ENCODE data around the gene BTG2. TPM values are rescaled to one million over a fixed set of nuclear protein-coding genes. Genes with fewer than 3 reads are reported as not detected.

Gene BTG2
- total RNA-seq, 1 donor: 14.5 TPM

DNA sequence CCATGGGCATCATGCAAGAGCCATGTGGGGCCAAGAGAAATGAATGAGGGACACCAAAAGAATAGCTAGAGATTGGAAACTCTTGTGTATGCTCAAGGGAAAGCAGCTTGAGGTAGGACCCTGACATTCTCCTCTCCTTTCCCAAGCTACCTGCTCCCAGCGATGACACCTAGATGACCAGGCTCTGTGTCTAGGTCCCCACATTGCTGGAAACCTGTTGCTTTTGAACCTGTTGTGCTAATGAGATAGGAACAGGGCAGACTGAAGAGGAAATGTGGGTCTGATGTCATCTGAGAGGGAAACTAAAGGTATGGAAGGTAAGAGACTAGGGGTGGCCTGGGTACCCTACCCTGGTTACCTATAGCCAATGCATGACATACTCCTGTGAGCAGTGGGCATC, 43.8 kb downstream of the BTG2 start:
- TF ChIP-seq, protein P1, sequence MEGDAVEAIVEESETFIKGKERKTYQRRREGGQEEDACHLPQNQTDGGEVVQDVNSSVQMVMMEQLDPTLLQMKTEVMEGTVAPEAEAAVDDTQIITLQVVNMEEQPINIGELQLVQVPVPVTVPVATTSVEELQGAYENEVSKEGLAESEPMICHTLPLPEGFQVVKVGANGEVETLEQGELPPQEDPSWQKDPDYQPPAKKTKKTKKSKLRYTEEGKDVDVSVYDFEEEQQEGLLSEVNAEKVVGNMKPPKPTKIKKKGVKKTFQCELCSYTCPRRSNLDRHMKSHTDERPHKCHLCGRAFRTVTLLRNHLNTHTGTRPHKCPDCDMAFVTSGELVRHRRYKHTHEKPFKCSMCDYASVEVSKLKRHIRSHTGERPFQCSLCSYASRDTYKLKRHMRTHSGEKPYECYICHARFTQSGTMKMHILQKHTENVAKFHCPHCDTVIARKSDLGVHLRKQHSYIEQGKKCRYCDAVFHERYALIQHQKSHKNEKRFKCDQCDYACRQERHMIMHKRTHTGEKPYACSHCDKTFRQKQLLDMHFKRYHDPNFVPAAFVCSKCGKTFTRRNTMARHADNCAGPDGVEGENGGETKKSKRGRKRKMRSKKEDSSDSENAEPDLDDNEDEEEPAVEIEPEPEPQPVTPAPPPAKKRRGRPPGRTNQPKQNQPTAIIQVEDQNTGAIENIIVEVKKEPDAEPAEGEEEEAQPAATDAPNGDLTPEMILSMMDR (IDR thresholded peaks at IDR 0.05; ENCODE audit: extremely low read depth, low read depth, low read length): no peak
- DNase-seq (ENCODE audit: insufficient read length, low spot score, missing footprints): no peak
- Histone ChIP-seq H3K27me3 (ENCODE audit: insufficient read depth, low read length) (peaks cover 40% of the 10 kb centered on the region), H3K36me3 (ENCODE audit: insufficient read depth, low read length) (no peaks in the 10 kb centered on the region), H3K4me3 (ENCODE audit: insufficient read depth, low read length) (no peak overlapping the region), H3K4me2 (ENCODE audit: insufficient read depth, low read length) (no peak overlapping the region), H3K79me2 (ENCODE audit: insufficient read depth, low read length) (no peaks in the 10 kb centered on the region), H3K27ac (ENCODE audit: low read depth, low read length) (no peak overlapping the region), H4K20me1 (ENCODE audit: insufficient read depth, low read length) (no peaks in the 10 kb centered on the region), H3K9me3 (ENCODE audit: low read depth, low read length) (no peaks in the 10 kb centered on the region), H2AFZ (ENCODE audit: low read length) (no peak overlapping the region), H3K4me1 (ENCODE audit: insufficient read depth, low read length) (no peaks in the 10 kb centered on the region)

DNA sequence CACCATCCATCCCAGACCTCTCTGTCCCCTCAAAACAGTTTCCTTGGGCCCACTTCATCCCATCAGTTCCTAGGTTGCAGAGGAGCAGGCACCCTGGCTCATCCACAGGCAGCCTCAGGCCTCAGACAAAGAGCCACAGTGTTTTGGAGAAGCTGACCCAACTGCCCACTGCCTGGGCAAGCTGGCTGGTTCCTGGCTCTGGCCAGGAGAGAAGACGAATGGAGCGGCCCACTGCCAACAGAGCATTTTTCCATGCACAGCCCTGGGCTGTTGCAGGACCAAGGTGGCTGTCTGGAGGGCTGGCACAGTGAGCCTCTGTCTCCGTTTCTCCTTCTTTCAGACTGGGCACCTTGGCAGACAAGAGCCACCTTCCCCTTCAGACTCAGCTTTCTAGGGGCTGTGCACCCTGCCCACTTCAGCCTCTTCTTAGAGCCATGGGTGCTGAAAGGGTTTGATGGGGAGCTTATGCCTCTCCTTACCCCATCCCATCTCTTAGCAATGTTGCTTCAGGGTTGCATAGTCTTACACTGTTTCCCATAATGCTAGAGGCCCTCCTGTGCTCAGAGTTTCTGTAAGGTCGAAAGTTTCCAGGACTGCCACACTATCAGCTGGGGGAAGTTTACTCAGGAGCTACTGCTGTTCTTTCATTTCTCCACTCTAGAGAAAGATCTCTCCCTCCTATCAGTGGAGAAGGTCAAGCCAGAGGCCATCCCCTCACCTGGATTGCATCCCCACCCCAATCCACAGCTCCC, 44.6 kb downstream of the BTG2 start:
- Histone ChIP-seq H3K4me2 (ENCODE audit: insufficient read depth, low read length) (no peak overlapping the region), H2AFZ (ENCODE audit: low read length) (no peak overlapping the region), H3K36me3 (ENCODE audit: insufficient read depth, low read length) (no peaks in the 10 kb centered on the region), H3K4me1 (ENCODE audit: insufficient read depth, low read length) (no peaks in the 10 kb centered on the region), H3K27ac (ENCODE audit: low read depth, low read length) (no peak overlapping the region), H3K79me2 (ENCODE audit: insufficient read depth, low read length) (no peaks in the 10 kb centered on the region), H4K20me1 (ENCODE audit: insufficient read depth, low read length) (no peaks in the 10 kb centered on the region), H3K4me3 (ENCODE audit: insufficient read depth, low read length) (no peak overlapping the region), H3K9me3 (ENCODE audit: low read depth, low read length) (no peaks in the 10 kb centered on the region), H3K27me3 (ENCODE audit: insufficient read depth, low read length) (peaks cover 36% of the 10 kb centered on the region)
- TF ChIP-seq, protein P1 (IDR thresholded peaks at IDR 0.05; ENCODE audit: extremely low read depth, low read depth, low read length): no peak
- DNase-seq (ENCODE audit: insufficient read length, low spot score, missing footprints): no peak

DNA sequence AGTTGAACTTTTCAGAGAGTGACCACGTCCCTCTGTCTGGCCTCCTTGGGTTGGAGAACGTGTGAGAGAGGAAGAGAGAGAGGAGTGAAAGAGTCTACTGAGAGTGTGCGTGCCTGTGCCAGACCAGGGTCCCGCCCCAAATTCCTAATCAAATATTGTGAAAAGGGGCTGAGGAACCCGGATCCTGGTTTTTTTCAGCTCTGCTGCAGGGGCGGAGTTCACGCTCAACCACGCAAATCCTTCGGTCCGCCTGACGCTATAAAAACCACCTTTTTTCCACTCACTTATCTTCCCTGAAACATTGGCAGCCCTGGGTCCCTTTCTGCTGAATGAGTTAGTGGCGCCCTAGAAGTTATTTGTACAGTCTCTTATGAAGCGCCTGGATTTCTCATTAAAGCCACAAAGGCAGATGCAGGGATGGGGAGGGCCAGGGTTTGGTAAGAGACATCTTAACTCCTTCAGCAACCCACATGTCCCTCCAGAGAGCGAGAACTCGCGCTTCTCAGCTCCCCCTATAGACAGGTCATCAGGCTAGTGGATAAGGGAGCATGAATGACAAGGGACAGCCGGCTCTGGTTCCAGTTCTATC, 45.8 kb downstream of the BTG2 start, which contains the start of gene FMOD:
TSS of gene FMOD (minus strand) at position 86 of the 589 bp plus-strand sequence. CDS start 2,852 bp downstream, outside the sequence.
- no peaks in the 10 kb centered on the region for H3K36me3 ChIP-seq (ENCODE audit: insufficient read depth, low read length)
- TF ChIP-seq, protein P1 (IDR thresholded peaks at IDR 0.05; ENCODE audit: extremely low read depth, low read depth, low read length): peak; percentile 12
- H3K27me3 ChIP-seq (ENCODE audit: insufficient read depth, low read length): peaks cover 33% of the 10 kb centered on the region
- H3K9me3 ChIP-seq (ENCODE audit: low read depth, low read length): no peaks in the 10 kb centered on the region
- H3K4me2 ChIP-seq (ENCODE audit: insufficient read depth, low read length): peak within 1 kb of the TSS; percentile 74
- H4K20me1 ChIP-seq (ENCODE audit: insufficient read depth, low read length): no peaks in the 10 kb centered on the region
- H3K4me3 ChIP-seq (ENCODE audit: insufficient read depth, low read length): peak within 1 kb of the TSS; percentile 54
- no peaks in the 10 kb centered on the region for H3K4me1 ChIP-seq (ENCODE audit: insufficient read depth, low read length)
- peak within 1 kb of the TSS; percentile 83 for H2AFZ ChIP-seq (ENCODE audit: low read length)
- DNase-seq (ENCODE audit: insufficient read length, low spot score, missing footprints): no peak
- H3K27ac ChIP-seq (ENCODE audit: low read depth, low read length): no peak within 1 kb of the TSS
- H3K79me2 ChIP-seq (ENCODE audit: insufficient read depth, low read length): no peaks in the 10 kb centered on the region

DNA sequence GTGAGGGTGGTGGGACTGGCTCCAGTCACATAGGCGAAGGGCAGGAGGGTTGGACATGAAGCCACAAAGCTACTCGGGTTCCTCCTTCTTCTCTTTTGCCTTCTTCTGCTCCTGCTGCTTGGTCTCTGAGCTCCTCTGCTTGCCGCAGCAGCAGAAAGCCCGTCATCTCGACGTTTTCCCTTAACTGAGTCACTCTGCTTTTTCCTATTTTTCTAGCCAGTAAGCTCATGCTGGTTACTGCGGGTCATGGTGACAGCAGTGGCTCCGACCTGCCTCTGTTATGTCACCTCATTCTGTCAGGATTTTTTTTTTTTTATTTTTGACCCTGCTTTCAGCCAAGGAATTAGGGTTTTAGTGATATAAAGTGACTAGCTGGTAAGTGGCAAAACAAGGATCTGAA, 48.2 kb downstream of the BTG2 start:
- TF ChIP-seq, protein P1 (IDR thresholded peaks at IDR 0.05; ENCODE audit: extremely low read depth, low read depth, low read length): no peak
- Histone ChIP-seq H3K36me3 (ENCODE audit: insufficient read depth, low read length) (no peaks in the 10 kb centered on the region), H3K27ac (ENCODE audit: low read depth, low read length) (no peak overlapping the region), H4K20me1 (ENCODE audit: insufficient read depth, low read length) (no peaks in the 10 kb centered on the region), H3K4me1 (ENCODE audit: insufficient read depth, low read length) (no peaks in the 10 kb centered on the region), H3K4me3 (ENCODE audit: insufficient read depth, low read length) (no peak overlapping the region), H3K9me3 (ENCODE audit: low read depth, low read length) (no peaks in the 10 kb centered on the region), H3K4me2 (ENCODE audit: insufficient read depth, low read length) (no peak overlapping the region), H3K79me2 (ENCODE audit: insufficient read depth, low read length) (no peaks in the 10 kb centered on the region), H3K27me3 (ENCODE audit: insufficient read depth, low read length) (peaks cover 34% of the 10 kb centered on the region), H2AFZ (ENCODE audit: low read length) (no peak overlapping the region)
- no peak for DNase-seq (ENCODE audit: insufficient read length, low spot score, missing footprints)

Measured in osteoblast (primary cell).